BJ (cell line): ENCODE measurements around the gene PCP4. TPM values are rescaled to one million over a fixed set of nuclear protein-coding genes. Genes with fewer than 3 reads are reported as not detected.

Experiments used
- CTCF ChIA-PET: fragments of 350-600 bp; formaldehyde crosslinking; extraction: SDS; loops from one replicate; lab custom pipeline; 2021; ENCODE audit warnings: antibody characterized with exemption, inconsistent platforms; lab: Yijun Ruan, JAX
- POLR2A ChIA-PET: fragments of 300-600 bp; sonication (Branson Sonifier 250); formaldehyde crosslinking; extraction: SDS; loops from one replicate; lab custom pipeline; 2021; ENCODE audit warnings: antibody characterized with exemption; lab: Charles Lee
- DNase-seq: peaks from one replicate; pipeline ENCODE4 v3.0.0-alpha.2; 2011; ENCODE audit warnings: low read depth
- H3K27me3 ChIP-seq: 2 replicates; pipeline ENCODE4 v1.6.0; 2011; ENCODE audit warnings: low read length; ENCODE audit not compliant: control insufficient read depth, insufficient read depth
- H3K36me3 ChIP-seq: 2 replicates; pipeline ENCODE4 v1.5.1; 2011; ENCODE audit warnings: low read length; ENCODE audit not compliant: control insufficient read depth, insufficient read depth
- H3K4me3 ChIP-seq: 2 replicates; pipeline ENCODE4 v1.5.1; 2011; ENCODE audit warnings: low read depth, mild to moderate bottlenecking, control low read depth, low read length
- polyA plus RNA-seq: library from polyadenylated mRNA; depleted of rRNA; stranded (reverse); fragments of >200 nt; gene quantifications from 2 replicates; pipeline ENCODE4 v1.2.3, GENCODE V29; 2011
- TF ChIP-seq, protein P1 (sequence below): IDR thresholded peaks from 2 replicates; pipeline ENCODE4 v1.5.1; 2011; ENCODE audit warnings: low read depth, mild to moderate bottlenecking, control low read depth, inconsistent platforms, low read length, moderate library complexity; ENCODE audit not compliant: insufficient read depth

PCP4 gene
- polyA plus RNA-seq, 1 experiment, result not detected

DNA sequence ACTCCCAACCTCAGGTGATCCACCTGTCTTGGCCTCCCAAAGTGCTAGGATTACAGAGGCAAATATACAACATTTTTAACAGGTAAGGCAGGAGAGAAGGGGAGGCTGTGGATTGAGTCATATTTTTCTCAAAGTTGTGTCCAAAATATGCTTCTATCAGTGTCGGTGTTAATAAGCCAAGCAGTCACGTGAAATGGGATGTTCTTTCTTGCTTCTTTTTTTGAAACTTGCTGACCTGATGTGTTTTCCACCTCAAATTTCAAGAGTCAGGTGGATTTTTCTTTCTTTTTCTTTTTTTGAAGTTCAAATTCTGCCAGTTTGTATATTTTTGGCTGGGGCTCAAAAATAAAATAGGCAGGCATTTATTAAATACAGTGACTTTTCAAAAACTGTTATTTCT, 91.5 kb downstream of the PCP4 start:
- Histone ChIP-seq H3K36me3 (no peaks in the 10 kb centered on the region), H3K27me3 (no peaks in the 10 kb centered on the region), H3K4me3 (no peak overlapping the region)
- CTCF ChIA-PET, result no interaction called here
- POLR2A ChIA-PET, result no interaction called here
- no peak for DNase-seq
- TF ChIP-seq, protein P1, sequence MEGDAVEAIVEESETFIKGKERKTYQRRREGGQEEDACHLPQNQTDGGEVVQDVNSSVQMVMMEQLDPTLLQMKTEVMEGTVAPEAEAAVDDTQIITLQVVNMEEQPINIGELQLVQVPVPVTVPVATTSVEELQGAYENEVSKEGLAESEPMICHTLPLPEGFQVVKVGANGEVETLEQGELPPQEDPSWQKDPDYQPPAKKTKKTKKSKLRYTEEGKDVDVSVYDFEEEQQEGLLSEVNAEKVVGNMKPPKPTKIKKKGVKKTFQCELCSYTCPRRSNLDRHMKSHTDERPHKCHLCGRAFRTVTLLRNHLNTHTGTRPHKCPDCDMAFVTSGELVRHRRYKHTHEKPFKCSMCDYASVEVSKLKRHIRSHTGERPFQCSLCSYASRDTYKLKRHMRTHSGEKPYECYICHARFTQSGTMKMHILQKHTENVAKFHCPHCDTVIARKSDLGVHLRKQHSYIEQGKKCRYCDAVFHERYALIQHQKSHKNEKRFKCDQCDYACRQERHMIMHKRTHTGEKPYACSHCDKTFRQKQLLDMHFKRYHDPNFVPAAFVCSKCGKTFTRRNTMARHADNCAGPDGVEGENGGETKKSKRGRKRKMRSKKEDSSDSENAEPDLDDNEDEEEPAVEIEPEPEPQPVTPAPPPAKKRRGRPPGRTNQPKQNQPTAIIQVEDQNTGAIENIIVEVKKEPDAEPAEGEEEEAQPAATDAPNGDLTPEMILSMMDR, result no peak

DNA sequence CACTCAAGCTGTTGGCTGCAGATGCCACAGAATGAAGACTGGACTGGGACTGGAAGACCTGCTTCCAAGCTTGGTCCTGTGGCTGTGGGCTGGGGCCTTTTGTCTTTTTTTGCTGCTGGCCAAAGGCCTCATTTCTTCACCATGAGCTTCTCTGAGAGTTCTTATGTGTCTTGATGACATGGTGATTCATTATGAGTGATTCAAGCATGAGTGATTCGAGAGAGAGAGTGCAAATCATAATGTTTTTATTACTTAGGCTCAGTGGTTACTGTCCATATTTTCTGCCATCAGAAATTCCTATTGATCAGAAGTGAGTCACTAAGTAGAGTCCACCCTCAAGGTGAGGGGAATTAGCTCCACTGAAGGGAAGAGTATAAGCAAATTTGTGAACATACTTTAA, 94.0 kb downstream of the PCP4 start:
- CTCF ChIA-PET, result no interaction called here
- DNase-seq, result no peak

DNA sequence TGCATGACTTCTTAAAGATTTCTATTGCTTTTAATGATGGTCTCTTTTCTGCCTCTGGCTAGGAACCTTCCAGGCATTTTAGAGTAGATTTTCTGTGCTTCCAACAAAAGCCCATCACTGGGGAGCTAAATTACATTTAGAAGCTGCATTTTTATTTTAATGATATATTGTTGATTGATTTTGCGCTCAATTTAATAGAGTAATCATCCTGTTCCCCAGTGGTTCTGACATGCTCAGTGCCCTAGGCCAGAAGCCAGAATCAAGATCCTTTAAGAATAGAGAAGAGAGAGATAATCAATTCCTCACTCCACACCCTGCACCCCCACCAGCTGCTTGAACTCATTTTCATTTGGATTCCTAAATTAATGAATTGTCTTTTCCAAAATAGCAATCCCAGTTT, 97.8 kb downstream of the PCP4 start:
- POLR2A ChIA-PET, result no interaction called here
- no peak for DNase-seq
- Histone ChIP-seq H3K36me3 (no peaks in the 10 kb centered on the region), H3K4me3 (no peak overlapping the region), H3K27me3 (no peaks in the 10 kb centered on the region)
- TF ChIP-seq, protein P1, result no peak
- CTCF ChIA-PET, result interaction anchor here (0.7 kb wide), 1 partner anchor 10 kb away, joined by 3 read pairs; no protein-coding TSS in a partner anchor

More for the DNA sequence above, 94.0 kb downstream of the PCP4 start:
- Histone ChIP-seq H3K4me3 (no peak overlapping the region), H3K36me3 (no peaks in the 10 kb centered on the region), H3K27me3 (no peaks in the 10 kb centered on the region)
- POLR2A ChIA-PET, result no interaction called here
- TF ChIP-seq, protein P1, result no peak

DNA sequence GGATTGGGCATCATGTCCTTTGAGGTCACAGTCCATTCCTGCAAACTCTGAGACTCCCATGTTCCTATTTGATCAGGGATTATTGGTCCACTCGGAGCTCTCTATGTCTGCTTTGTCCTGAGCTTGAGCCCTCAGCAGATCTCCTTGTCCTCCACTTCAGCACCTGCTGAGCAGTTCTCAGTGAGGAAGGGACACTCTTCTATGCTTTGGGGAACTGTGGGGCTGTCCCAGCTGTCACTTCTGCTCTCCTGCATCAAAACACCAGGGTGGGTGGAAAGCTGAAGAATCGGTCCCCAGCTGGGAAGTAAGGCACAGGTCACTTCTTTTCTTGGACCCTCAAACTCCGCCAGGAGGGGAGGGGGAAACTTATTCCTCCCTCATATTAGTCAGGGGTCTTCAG, 99.5 kb downstream of the PCP4 start:
- no peaks in the 10 kb centered on the region for H3K27me3 ChIP-seq
- H3K4me3 ChIP-seq, result no peak overlapping the region
- POLR2A ChIA-PET, result no interaction called here
- no peak for DNase-seq
- CTCF ChIA-PET, result no interaction called here
- H3K36me3 ChIP-seq, result no peaks in the 10 kb centered on the region
- TF ChIP-seq, protein P1, result no peak

GRCh38 chr21:39968010-39968409, 100.8 kb downstream of the PCP4 start:
- H3K36me3 ChIP-seq, result no peaks in the 10 kb centered on the region
- no peaks in the 10 kb centered on the region for H3K27me3 ChIP-seq
- H3K4me3 ChIP-seq, result no peak overlapping the region
- POLR2A ChIA-PET, result no interaction called here
- DNase-seq, result no peak
- TF ChIP-seq, protein P1, result no peak
- CTCF ChIA-PET, result no interaction called here
